Skeletal muscle satellite cell (primary cell): ENCODE results near the gene RAB11FIP4.

Experiments used
- H3K27me3 ChIP-seq: 2 replicates; pipeline ENCODE4 v1.7.0; 2013; ENCODE audit warnings: low read length; ENCODE audit not compliant: control insufficient read depth, insufficient read depth
- H3K36me3 ChIP-seq: 2 replicates; pipeline ENCODE4 v1.7.0; 2013; ENCODE audit warnings: mild to moderate bottlenecking, control low read depth, low read length; ENCODE audit not compliant: insufficient read depth
- H3K4me1 ChIP-seq: 2 replicates; pipeline ENCODE4 v1.7.0; 2013; ENCODE audit warnings: low read length; ENCODE audit not compliant: control insufficient read depth, insufficient read depth
- H3K4me2 ChIP-seq: 2 replicates; pipeline ENCODE4 v1.7.0; 2013; ENCODE audit warnings: mild to moderate bottlenecking, low read length
- H3K4me3 ChIP-seq: 2 replicates; pipeline ENCODE4 v1.7.0; 2013; ENCODE audit warnings: low read length
- H3K9ac ChIP-seq: 2 replicates; pipeline ENCODE4 v1.7.0; 2013; ENCODE audit warnings: mild to moderate bottlenecking, low read depth, low read length, moderate library complexity
- H3K9me3 ChIP-seq: replicated peaks from 2 replicates; pipeline ENCODE4 v1.7.0; 2013; ENCODE audit warnings: mild to moderate bottlenecking, control low read depth, low read length

The RAB11FIP4 gene

GRCh38 chr17:31568539-31568938 is 177.1 kb downstream of the RAB11FIP4 start:
- H3K27me3 ChIP-seq: no peaks in the 10 kb centered on the region
- peaks cover 64% of the 10 kb centered on the region for H3K4me1 ChIP-seq
- H3K9ac ChIP-seq: no peak overlapping the region
- peaks cover 23% of the 10 kb centered on the region for H3K36me3 ChIP-seq
- no peaks in the 10 kb centered on the region for H3K9me3 ChIP-seq
- no peak overlapping the region for H3K4me2 ChIP-seq
- no peak overlapping the region for H3K4me3 ChIP-seq

DNA sequence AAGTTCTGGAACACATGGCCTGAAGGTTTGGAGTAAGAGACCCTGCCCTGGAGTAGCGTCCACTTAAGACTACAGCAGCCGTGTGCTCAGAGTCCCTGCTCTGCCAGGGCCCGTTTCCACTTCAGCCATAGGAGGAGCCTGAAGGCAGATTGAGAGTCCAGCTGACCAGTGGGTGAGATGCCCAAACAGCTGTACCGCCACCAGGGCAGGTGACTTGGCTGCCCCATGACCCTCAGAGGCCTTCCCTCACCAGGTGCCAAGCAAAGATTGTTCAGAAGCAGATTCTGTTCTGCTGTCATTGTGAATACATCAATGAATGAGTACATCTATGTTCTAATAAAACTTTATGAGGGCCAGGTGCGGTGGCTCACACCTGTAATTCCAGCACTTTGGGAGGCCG is 178.8 kb downstream of the RAB11FIP4 start:
- Histone ChIP-seq H3K27me3 (no peaks in the 10 kb centered on the region), H3K4me2 (no peak overlapping the region), H3K9me3 (no peaks in the 10 kb centered on the region), H3K4me3 (no peak overlapping the region), H3K9ac (peak overlapping the region; percentile 65), H3K4me1 (peaks cover 50% of the 10 kb centered on the region), H3K36me3 (peaks cover 23% of the 10 kb centered on the region)

GRCh38 chr17:31570951-31571892 is 179.7 kb downstream of the RAB11FIP4 start:
- H3K4me1 ChIP-seq: peaks cover 45% of the 10 kb centered on the region

DNA sequence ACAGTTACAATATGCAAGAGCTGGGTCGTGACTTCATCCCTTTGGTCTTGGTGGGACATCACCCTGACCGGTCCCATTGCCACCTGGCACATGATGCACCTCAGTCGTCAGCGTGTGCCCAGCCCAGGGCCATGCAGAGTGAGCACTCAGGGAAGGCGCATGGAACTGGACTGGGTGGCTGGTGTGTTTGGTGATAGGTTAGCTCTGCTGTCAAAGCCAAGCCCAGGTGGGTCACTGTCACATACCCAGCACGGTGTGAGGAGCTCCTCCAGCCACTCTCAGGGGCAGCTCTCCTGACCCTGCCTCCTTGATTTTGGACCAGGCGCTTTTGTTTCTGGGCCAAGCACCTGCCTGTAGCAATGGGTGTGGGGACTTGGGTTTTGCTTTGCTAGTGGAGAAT is 180.9 kb downstream of the RAB11FIP4 start:
- H3K4me1 ChIP-seq: peaks cover 40% of the 10 kb centered on the region

More at GRCh38 chr17:31570951-31571892, 179.7 kb downstream of the RAB11FIP4 start:
- Histone ChIP-seq H3K36me3 (peaks cover 23% of the 10 kb centered on the region), H3K27me3 (no peaks in the 10 kb centered on the region), H3K9me3 (no peaks in the 10 kb centered on the region), H3K4me3 (peak overlapping the region; percentile 22), H3K9ac (peak overlapping the region; percentile 65), H3K4me2 (peak overlapping the region; percentile 73)

GRCh38 chr17:31573047-31573446 is 181.6 kb downstream of the RAB11FIP4 start:
- Histone ChIP-seq H3K4me3 (no peak overlapping the region), H3K36me3 (peaks cover 29% of the 10 kb centered on the region), H3K4me1 (peaks cover 39% of the 10 kb centered on the region), H3K4me2 (no peak overlapping the region), H3K9ac (no peak overlapping the region), H3K9me3 (no peaks in the 10 kb centered on the region), H3K27me3 (no peaks in the 10 kb centered on the region)

More for the DNA sequence above, 180.9 kb downstream of the RAB11FIP4 start:
- Histone ChIP-seq H3K4me3 (no peak overlapping the region), H3K27me3 (no peaks in the 10 kb centered on the region), H3K9me3 (no peaks in the 10 kb centered on the region), H3K36me3 (peaks cover 23% of the 10 kb centered on the region), H3K4me2 (no peak overlapping the region), H3K9ac (peak overlapping the region; percentile 65)

DNA sequence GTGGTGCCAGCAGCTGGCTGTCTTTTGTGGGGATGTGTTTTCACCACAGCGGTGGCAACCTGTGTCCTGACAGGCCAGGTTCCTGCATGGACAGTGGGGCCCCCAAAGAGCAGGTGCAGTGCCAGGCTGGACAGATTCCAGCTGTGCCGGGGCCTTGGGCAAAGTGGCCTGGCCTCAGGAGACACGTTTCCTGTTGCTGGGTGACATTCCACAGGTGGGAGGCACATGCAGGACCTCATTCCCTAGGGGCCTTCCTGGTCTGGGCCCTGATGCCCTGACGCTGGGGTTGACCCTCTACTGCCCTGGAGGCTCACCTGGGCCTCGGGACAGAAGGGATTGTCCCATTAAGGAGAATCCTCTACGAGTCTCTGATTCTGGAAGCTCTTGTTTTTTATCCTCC is 182.4 kb downstream of the RAB11FIP4 start:
- Histone ChIP-seq H3K4me1 (peaks cover 43% of the 10 kb centered on the region), H3K9ac (no peak overlapping the region), H3K27me3 (no peaks in the 10 kb centered on the region), H3K4me3 (no peak overlapping the region), H3K4me2 (no peak overlapping the region), H3K9me3 (no peaks in the 10 kb centered on the region), H3K36me3 (peaks cover 29% of the 10 kb centered on the region)

DNA sequence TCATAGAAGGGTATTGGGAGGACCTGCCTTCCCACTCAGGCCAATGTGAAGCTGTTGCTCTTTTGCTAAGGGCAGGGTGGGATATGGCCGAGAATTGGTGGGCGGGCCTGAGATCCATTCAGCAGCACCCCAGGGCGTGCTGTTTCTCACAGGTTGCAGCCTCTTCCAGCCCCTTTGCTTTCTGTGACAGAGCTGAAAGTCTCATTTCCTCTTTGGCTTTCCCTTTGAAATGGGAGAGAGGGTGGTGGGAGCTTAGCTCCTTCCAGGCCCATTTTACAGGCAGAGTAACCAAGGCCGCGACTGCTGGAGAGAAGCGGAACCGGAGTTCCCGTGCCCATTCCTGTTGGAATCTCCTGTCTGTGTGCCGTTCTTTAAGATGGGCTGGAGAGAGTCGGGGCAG is 183.0 kb downstream of the RAB11FIP4 start:
- Histone ChIP-seq H3K36me3 (peaks cover 29% of the 10 kb centered on the region), H3K4me1 (peaks cover 47% of the 10 kb centered on the region), H3K9ac (no peak overlapping the region), H3K9me3 (no peaks in the 10 kb centered on the region), H3K4me3 (no peak overlapping the region), H3K4me2 (no peak overlapping the region), H3K27me3 (no peaks in the 10 kb centered on the region)

- Histone ChIP-seq H3K4me2 (no peak overlapping the region), H3K27me3 (no peaks in the 10 kb centered on the region), H3K4me1 (peaks cover 47% of the 10 kb centered on the region), H3K9ac (no peak overlapping the region), H3K36me3 (peaks cover 29% of the 10 kb centered on the region), H3K4me3 (no peak overlapping the region), H3K9me3 (no peaks in the 10 kb centered on the region)
These were observed 183.6 kb downstream of the RAB11FIP4 start for GRCh38 chr17:31575043-31575442.

DNA sequence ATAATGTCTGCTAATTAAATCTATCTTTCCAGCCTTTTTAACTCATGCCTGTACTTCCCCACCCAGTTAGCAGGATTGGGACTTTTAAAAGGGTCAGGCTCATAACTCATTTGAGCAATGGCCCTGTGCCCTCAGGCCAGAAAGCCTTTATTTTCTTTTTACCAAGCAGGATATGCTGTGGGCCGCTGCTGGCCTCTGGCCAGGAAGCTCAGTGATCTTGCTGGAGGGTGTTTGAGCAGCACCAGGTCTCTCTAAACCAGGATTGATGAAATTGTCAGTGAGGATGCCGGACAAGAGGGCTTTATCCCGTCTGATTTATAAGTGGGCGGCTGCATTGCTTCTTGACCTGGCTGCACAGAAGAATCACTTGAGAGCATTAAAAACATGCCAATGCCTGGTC is 187.8 kb downstream of the RAB11FIP4 start:
- Histone ChIP-seq H3K4me1 (peaks cover 51% of the 10 kb centered on the region), H3K36me3 (peaks cover 15% of the 10 kb centered on the region), H3K27me3 (no peaks in the 10 kb centered on the region), H3K9ac (peak overlapping the region; percentile 51), H3K9me3 (no peaks in the 10 kb centered on the region), H3K4me3 (no peak overlapping the region), H3K4me2 (peak overlapping the region; percentile 29)

DNA sequence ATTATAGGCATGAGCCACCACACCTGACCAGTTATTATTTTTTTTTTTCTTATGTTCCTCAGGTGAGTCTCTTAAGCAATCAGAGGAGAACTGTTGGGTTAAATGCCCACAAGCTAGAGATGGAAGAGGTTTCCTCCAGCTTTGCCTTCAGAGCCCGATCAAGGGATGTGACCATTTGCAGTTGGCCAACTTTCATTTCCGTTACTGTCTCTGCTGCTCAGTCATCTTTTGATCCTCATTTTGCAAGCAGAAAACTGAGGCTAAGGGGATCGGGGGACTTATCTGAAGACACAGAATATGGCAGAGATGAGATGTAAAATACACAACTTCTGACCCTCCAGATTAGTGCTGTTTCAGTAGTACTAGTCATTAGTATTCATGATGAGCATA is 188.8 kb downstream of the RAB11FIP4 start:
- Histone ChIP-seq H3K36me3 (peaks cover 13% of the 10 kb centered on the region), H3K9me3 (no peaks in the 10 kb centered on the region), H3K4me2 (peak overlapping the region; percentile 49), H3K9ac (peak overlapping the region; percentile 42), H3K4me1 (peaks cover 53% of the 10 kb centered on the region), H3K27me3 (no peaks in the 10 kb centered on the region), H3K4me3 (no peak overlapping the region)

GRCh38 chr17:31580706-31581490 is 189.4 kb downstream of the RAB11FIP4 start:
- Histone ChIP-seq H3K9me3 (no peaks in the 10 kb centered on the region), H3K4me1 (peaks cover 53% of the 10 kb centered on the region), H3K27me3 (no peaks in the 10 kb centered on the region), H3K4me3 (peak overlapping the region; percentile 33), H3K4me2 (peak overlapping the region; percentile 57), H3K9ac (peak overlapping the region; percentile 75), H3K36me3 (peaks cover 15% of the 10 kb centered on the region)
